GM19099 (cell line): Measurements from ENCODE around the gene SLC22A15.

Experiments used
- POLR2A ChIP-seq: IDR thresholded peaks from 3 replicates; pipeline ENCODE4 v1.6.1; 2011; ENCODE audit warnings: low read depth; ENCODE audit not compliant: insufficient read length; ENCODE audit errors: extremely low read depth

SLC22A15 gene

DNA sequence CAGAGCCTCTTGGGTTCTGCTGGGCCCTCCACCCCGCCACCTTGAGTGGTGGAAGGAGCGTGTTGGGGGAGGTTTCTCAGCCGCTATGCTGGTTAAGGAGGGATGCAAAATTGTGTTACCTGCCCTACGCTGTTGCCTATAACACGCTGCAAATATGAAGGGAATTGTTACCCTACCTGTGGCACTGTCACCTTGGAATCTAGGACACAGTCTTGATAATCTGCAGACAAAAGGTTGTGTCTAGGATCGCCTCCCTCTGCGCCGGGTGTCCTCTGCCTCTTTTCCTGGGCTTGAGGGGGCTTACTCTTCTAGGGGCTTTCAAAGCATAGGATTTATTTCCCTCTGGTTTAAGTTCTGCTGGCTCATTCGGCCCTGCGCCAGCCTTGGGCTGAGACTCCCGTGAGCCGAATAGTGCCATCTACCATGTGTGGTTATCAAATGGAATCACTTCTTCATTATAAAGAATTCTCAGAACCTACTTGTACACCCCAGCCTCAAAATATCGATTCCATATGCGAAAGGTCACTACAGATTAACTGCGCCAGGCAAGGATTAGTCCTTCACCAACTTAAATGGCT, 697 bp downstream of the SLC22A15 start:
- TF ChIP-seq POLR2A: no peak

DNA sequence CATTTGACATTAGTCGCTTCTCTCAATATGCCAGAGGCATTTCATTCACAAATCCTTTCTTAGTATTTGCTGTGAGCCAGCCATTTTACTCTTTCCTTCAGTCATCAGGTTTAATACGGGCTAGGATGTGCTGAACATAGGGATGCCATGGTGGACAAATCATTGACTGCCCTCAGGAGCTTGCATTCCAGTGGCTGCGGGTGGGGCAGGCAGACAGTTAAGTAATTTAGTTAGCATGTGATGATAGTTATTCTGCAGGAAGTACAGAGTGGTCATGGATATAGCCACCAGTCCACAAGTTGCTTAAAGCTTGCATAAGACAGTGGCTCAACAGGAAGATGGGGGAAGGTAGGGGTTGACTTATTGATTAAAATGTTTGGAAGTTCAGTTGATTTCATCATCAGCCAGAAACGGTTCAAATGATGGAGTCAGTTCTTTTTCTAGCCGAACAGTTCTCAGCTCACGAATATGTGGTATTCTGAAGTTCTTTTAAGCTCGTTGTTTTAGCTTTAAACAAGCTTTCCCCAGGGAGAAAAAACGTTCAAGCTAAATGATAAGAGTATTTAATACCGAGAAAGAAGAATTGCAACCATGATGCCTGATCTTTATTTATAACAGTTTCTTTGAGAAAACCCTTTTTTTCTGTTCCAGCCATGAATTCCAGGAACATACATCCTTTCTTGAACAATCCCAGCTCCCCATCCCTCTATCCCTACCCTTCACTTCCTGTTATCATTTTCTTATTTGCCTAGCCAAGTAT, 1.4 kb downstream of the SLC22A15 start:
- no peak for TF ChIP-seq POLR2A

DNA sequence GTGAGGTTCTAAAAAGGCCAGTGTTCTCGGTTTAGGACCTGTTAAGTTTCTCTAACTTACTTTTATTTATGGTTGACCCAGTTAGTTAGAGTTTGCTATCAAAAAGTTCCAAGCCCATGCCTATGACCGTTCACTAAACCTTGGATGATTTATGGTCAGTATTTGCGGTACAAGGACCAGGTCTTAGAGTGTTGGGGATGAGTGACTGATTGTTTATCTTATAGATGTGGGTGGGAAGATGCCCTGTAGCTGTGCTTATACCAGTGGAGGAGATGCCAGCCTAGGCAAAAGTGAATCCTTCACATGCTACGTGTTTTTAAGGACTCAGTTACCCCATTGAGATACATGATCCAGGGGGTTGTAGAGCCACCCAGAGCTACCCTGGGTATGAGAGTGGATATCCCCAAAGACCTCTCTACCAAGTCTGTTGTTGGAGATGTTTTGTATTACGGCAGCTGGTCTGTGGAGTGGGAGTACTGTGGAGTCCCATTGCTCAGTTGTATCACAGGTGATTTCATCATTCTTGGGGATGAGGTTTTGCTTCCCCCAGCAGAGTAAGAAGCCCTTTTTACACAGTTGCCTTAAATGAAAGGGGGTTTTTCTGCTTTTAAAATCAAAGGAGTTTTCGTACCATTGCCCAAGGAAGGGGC, 2.1 kb downstream of the SLC22A15 start:
- no peak for TF ChIP-seq POLR2A

DNA sequence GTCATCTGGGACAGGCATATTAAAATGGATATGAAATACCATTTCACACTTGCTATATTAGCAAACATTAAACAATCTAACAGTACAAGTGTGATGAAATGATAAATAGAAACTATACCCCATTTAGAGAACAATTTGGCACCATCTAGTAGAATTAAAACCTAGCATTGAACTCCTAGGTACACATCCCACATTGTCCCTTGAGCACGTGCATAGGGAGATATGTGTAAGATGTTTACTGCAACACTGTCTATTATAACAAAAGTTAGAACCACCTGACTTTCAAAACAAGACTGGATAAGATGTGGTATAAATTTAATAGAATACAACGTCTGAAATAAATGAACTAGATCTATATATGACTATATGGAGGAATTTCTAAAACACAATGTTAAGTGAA, 3.8 kb downstream of the SLC22A15 start:
- no peak for TF ChIP-seq POLR2A

DNA sequence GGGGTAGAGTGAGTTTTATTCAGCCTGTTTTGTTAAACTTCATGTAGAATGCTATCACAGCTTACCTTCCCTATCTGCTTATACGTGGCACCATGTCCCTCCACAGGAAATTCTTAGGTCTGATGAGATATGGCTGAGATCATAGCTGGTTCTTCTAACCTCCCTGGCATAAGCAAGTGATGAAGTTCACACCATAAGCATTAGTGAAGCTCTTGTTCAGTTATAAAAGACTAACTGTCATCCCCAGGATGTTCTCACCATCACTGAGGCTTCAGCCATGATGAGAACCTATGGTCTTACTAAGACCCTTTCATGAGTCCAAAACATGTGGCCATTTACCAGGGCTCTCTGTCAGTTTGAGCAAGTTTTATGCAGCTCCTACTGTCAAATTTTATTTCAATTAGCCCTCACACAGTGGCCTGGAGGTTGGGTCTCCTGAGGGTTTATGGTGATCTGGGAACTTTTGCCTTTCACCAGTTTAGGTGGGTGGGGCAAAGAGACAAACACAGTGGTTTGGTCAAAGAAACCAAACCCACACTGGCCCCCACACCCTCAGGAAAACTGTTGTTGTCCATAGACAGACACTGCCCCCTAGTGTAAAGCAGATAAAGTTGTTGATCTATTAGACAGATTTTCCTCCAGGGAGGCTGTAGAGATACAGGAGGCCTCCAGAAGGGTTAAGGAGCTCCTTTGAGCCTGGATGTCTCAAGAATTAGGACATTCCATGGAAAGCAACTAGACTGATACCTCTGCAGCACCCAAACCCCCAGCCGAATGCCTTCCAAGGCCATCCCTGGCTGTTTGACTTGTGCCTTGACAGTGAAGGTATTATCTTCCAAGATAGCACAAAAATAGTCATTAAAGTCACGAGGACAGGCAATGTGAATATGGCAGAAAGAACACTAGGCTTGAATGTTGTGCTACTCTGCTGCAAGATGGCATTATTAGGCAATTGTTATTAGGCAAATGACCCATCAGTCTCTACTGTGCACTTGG, 5.0 kb downstream of the SLC22A15 start:
- no peak for TF ChIP-seq POLR2A

DNA sequence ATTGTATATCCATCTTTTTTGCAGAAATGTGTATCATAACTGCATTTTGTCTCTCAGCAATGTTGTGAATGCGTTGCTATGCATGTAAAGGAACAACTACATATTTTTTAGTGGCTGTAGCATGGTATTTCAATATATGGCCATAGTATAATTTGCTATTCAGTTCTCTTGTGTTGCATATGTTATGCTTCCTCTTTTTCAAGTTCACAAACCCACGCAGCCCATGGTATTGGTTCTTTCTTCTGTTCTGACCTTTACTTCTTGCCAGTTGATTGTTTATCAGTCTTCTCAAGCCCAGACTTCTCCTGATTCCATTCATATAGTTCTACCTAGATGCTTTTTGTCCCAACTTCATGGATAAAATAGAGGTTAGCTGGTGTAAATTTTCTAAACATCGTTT, 6.1 kb downstream of the SLC22A15 start:
- TF ChIP-seq POLR2A: no peak

DNA sequence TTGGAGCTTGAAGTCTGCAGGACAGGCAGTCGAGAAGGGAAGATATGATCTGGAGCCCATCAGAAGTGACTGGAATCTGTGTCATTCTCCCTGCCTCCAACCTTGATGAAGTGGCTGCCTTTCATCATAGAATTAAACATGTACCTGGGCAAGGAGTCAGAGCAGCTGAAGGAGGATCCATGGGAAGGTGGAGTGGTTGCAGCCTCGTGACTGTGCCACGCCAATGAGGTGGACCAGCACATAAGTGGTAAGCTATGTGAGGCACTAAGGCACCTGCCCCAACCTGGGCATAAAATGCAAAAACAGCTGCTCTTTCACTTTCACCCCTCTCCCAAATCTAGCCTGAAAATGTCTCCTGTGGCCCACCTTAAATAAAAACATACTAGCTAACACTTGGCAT, 7.3 kb downstream of the SLC22A15 start:
- no peak for TF ChIP-seq POLR2A

DNA sequence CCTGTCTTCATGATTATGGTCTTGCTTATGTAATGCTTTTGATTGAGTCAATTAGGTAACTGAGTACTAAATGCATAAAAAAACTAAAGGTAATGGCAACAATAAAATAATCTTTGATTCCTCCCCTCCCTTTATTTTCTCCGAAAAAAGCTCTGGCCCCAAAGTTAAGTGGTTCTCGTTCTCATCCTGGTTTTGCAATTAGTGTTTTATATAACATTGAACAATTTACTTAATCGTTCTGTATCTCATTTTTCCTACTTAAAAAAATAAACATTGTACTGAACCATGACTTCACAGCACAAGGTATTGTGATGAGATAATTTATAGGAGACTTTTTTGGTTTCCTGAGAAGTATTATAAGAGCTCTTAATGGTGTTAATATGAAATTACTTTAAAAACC, 11.3 kb downstream of the SLC22A15 start:
- TF ChIP-seq POLR2A: no peak

DNA sequence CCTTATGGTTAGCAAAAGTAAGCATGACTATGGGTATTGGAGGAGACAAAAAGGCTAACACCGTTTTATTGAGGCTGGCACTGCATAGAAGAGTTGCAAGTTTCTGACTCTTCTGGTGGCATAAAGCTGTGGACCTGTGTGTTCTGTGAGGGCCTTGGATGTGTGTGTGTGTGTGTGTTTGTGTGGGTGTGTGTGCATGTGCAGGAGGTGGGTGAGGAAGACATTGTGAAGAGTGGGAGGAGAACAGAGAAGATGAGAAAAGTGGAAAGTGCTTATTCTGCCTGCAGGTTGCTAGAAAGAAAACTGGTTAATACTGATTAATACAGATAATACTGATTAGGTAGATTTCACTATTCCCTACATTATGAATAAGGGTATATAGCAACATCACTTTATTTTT, 12.6 kb downstream of the SLC22A15 start:
- TF ChIP-seq POLR2A: no peak

DNA sequence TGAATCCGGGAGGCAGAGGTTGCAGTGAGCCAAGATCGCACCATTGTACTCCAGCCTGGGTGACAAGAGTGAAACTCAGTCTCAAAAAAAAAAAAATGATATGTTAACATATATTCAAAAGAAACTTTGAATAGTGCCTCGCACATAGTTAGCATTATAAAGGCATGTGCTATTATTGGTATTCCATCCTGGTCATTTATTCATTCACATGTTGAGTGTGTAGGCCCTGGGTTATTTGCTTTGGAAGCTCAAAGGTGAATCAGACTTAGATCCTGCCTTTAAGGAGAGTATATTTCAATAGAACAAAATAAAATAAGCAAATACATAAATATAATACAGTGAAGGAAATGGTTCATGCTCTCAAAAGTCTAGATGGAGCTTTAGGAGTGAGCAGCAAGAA, 13.4 kb downstream of the SLC22A15 start:
- no peak for TF ChIP-seq POLR2A

DNA sequence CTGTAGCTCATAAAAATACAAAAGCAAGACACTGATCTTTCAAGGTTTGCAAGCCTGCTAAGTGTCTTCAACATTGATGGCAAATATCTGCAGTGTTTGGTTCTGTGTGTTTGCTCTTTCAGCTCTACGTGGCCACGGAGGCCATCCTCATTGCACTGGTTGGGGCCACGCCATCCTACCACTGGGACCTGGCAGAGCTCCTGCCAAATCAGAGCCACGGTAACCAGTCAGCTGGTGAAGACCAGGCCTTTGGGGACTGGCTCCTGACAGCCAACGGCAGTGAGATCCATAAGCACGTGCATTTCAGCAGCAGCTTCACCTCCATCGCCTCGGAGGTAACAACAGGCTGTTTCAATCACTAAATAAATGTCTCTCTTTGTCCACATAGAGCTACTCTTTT, 15.6 kb downstream of the SLC22A15 start:
- TF ChIP-seq POLR2A: no peak

DNA sequence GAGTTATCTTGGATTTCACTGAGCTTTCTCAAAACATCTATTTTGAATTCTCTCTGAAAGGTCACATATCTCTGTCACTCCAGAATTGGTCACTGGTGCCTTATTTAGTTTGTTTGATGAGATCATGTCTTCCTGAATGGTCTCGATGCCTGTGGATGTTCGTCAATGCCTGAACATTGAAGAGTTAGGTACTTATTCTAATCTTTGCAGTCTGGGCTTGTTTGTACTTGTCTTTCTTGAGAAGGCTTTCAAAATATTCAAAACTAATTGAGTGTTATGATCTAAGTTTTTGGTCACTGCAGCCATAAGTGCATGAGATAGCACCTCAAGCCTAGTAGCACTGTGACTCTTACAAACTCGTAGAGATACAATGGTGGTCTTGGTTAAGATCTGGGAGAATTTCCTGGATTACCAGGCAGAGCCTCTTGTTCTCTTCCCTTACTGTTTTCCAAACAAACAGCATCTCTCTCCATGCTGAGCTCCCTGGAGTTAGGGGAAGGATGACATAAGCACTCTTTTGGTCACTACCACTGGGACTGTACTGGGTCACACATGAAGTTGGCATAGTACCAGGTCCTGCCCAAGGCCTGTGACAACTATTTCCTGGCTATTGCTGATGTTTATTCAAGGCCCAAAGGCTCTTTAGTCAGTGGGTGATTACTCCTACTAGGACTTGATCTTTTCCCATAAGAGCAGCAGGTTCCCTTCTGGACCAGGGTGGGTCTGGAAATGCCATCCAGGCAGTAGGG, 25.6 kb downstream of the SLC22A15 start:
- no peak for TF ChIP-seq POLR2A

DNA sequence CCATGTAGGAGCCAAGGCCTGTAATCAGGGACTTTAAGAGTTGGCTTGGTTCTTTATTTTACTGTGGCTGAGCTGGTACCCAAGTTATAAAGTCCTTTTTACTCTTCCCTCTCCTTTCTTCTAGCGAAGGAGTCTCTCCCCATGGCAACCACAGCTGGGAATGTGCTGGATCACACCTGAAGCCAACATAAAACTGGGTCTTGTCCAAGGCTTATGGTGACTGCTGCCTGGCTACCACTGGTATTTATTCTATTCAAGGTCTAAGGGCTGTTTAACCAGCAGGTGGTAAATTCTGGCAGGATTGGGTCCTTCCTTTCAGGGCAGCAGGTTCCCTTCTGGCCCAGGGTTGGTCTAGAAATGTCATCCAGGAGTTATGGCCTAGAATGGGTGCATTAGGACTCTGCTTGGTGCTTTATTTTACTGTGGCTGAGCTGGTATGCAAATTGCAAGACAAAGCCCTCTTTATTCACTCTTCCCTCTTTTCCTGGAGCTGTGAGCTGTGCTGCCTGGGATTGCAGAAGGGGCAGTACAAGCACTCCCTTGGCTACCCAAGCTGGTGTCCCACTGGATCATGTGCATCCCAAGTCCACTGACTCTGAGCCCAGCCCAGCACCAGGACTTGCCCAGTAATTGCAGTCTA, 26.6 kb downstream of the SLC22A15 start:
- no peak for TF ChIP-seq POLR2A

DNA sequence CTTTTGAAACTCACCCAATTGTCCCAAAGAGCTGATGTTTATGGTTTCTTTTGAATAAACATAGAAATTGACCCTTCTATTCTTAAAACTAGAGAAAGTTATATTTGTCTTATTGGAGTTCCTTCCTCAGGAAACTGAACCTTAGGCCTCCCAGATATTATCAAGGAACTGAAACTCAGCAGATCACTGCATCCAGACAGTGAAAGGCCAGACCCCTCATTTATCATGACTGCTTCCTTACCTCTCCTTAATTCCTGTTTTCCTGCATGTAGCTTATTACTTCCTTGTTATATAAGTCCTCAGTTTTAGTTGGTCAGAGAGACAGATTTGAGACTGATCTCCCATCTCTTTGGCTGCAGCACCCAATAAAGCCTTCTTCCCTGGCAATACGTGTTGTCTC, 27.5 kb downstream of the SLC22A15 start:
- TF ChIP-seq POLR2A: no peak

DNA sequence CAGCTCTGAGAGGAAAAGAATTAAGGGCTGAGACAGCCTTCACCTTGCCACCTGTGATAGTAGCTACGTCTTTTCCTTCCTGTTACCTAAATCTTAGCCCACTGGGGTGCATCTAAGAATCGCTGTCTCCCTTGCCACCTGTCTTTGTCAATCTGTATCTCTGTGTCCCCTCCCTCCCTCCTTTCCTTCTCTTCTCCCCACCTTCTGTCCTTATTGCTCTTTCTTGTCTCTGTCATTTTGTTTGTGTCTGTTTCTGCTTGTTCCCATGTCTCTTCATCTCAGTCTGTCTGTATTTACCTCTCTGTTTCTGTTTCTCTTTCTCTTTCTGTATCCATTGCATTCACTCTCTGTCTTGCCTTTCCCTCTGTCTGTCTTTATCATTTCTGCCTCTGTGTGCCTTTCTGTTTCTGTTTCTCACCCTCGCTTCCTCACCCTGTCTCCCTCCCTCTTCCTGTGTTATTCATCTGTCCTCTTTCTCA, 30.2 kb downstream of the SLC22A15 start:
- no peak for TF ChIP-seq POLR2A
